Smooth muscle cell (in vitro differentiated cells): ENCODE measurements around the gene TAGLN. TPM values are rescaled to one million over a fixed set of nuclear protein-coding genes. Genes with fewer than 3 reads are reported as not detected.
"Not testable (repeated sequence)": the region's sequence is repeated elsewhere in the genome, so short reads cannot be mapped to it uniquely, and the experiment has no call there.

Experiments
- DNase-seq: peaks from one replicate; lab custom pipeline; 2025; ENCODE audit not compliant: unreplicated experiment; lab: John Stamatoyannopoulos, UW
- H2AFZ ChIP-seq: fragments of 200-600 bp; sonication (generic); 2 replicates; pipeline ENCODE4 v1.6.0; 2016; ENCODE audit warnings: antibody characterized with exemption, low read depth, mild to moderate bottlenecking
- H3F3A ChIP-seq: fragments of 200-600 bp; sonication (generic); 2 replicates; pipeline ENCODE4 v1.6.0; 2017; ENCODE audit warnings: antibody characterized with exemption, low read depth
- H3K27ac ChIP-seq: fragments of 200-600 bp; sonication (generic); 2 replicates; pipeline ENCODE4 v1.5.1; 2016; ENCODE audit warnings: low read depth, mild to moderate bottlenecking
- H3K27me3 ChIP-seq: fragments of 200-600 bp; sonication (generic); 2 replicates; pipeline ENCODE4 v1.6.1; 2016; ENCODE audit warnings: low read depth, mild to moderate bottlenecking
- H3K36me3 ChIP-seq: fragments of 200-600 bp; sonication (generic); 2 replicates; pipeline ENCODE4 v1.5.1; 2016; ENCODE audit warnings: low read depth
- H3K4me1 ChIP-seq: fragments of 200-600 bp; sonication (generic); 2 replicates; pipeline ENCODE4 v1.5.1; 2016; ENCODE audit warnings: low read depth
- H3K4me2 ChIP-seq: fragments of 200-600 bp; sonication (generic); 2 replicates; pipeline ENCODE4 v1.6.0; 2016; ENCODE audit warnings: mild to moderate bottlenecking
- H3K4me3 ChIP-seq: fragments of 200-600 bp; sonication (generic); 2 replicates; pipeline ENCODE4 v1.5.1; 2016; ENCODE audit warnings: mild to moderate bottlenecking
- H3K79me2 ChIP-seq: fragments of 200-600 bp; sonication (generic); 2 replicates; pipeline ENCODE4 v1.6.0; 2016; ENCODE audit warnings: low read depth, mild to moderate bottlenecking
- H3K9ac ChIP-seq: fragments of 200-600 bp; sonication (generic); 2 replicates; pipeline ENCODE4 v1.6.0; 2016; ENCODE audit warnings: low read depth
- H3K9me3 ChIP-seq: fragments of 200-600 bp; sonication (generic); replicated peaks from 2 replicates; pipeline ENCODE4 v1.5.1; 2016; ENCODE audit warnings: low read depth
- H4K20me1 ChIP-seq: fragments of 200-600 bp; sonication (generic); 2 replicates; pipeline ENCODE4 v1.6.0; 2016; ENCODE audit warnings: low read depth
- WGBS: methylation state at CpG from one replicate; pipeline ENCODE4 v1.1.7; 2016; ENCODE audit warnings: low lambda C conversion rate; 5-methylcytosine and 5-hydroxymethylcytosine counted together
- polyA plus RNA-seq: library from polyadenylated mRNA; unstranded; fragments of >200 nt; fragmentation: Nextera tagmentation; extraction: Ambion mirVana; gene quantifications from 2 replicates; pipeline ENCODE4 v1.2.1, GENCODE V29; 2016
- total RNA-seq: library from RNA; depleted of rRNA; stranded (reverse); fragments of >200 nt; gene quantifications from 2 replicates; pipeline ENCODE4 v1.2.3, GENCODE V29; 2014
- TF ChIP-seq, protein P1 (sequence below): fragments of 200-600 bp; sonication (generic); IDR thresholded peaks from 2 replicates; pipeline ENCODE4 v1.5.1; 2017; ENCODE audit warnings: borderline replicate concordance, mild to moderate bottlenecking, antibody characterized with exemption; ENCODE audit not compliant: insufficient read depth, poor library complexity, severe bottlenecking

Gene TAGLN
- total and polyA plus RNA-seq, 2 experiments from 2014 or later = 1,972 to 2,250 TPM

- no peak for DNase-seq
- 98% methylated on average over 22 of the region's 22 CpGs for WGBS
- Histone ChIP-seq H3K9me3 (no peaks in the 10 kb centered on the region), H3K4me2 (no peak overlapping the region), H3K36me3 (no peaks in the 10 kb centered on the region), H4K20me1 (no peaks in the 10 kb centered on the region), H3K79me2 (peaks cover 4% of the 10 kb centered on the region), H3K9ac (no peak overlapping the region), H2AFZ (no peak overlapping the region), H3K27ac (no peak overlapping the region), H3K4me1 (peaks cover 13% of the 10 kb centered on the region), H3F3A (peaks cover 3% of the 10 kb centered on the region), H3K4me3 (no peak overlapping the region), H3K27me3 (no peaks in the 10 kb centered on the region)
- TF ChIP-seq, protein P1, sequence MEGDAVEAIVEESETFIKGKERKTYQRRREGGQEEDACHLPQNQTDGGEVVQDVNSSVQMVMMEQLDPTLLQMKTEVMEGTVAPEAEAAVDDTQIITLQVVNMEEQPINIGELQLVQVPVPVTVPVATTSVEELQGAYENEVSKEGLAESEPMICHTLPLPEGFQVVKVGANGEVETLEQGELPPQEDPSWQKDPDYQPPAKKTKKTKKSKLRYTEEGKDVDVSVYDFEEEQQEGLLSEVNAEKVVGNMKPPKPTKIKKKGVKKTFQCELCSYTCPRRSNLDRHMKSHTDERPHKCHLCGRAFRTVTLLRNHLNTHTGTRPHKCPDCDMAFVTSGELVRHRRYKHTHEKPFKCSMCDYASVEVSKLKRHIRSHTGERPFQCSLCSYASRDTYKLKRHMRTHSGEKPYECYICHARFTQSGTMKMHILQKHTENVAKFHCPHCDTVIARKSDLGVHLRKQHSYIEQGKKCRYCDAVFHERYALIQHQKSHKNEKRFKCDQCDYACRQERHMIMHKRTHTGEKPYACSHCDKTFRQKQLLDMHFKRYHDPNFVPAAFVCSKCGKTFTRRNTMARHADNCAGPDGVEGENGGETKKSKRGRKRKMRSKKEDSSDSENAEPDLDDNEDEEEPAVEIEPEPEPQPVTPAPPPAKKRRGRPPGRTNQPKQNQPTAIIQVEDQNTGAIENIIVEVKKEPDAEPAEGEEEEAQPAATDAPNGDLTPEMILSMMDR = no peak
These were observed 17.3 kb upstream of the TAGLN start for GRCh38 chr11:117181586-117182550.

DNA sequence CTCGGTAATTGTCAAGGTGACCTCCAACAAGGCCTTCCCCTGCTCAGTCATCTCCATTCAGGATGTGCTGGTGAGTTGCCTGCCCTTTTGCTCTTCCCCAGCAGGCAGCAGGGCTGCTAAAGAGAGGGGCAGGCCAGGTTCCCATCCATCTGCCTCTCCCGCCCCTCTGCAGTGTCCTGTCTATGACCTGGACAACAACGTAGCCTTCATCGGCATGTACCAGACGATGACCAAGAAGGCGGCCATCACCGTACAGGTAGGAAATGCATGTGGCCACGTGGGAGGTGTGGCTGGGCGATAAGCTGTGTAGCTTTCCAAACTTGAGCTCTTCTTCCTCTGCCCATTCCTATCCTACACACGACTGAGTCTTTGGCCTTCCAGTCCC, 16.6 kb upstream of the TAGLN start:
- Histone ChIP-seq H4K20me1 (no peaks in the 10 kb centered on the region), H3K27ac (no peak overlapping the region), H3K79me2 (peaks cover 4% of the 10 kb centered on the region), H3K36me3 (no peaks in the 10 kb centered on the region), H3F3A (peaks cover 3% of the 10 kb centered on the region), H2AFZ (no peak overlapping the region), H3K4me1 (peaks cover 13% of the 10 kb centered on the region), H3K9me3 (no peaks in the 10 kb centered on the region), H3K27me3 (no peaks in the 10 kb centered on the region), H3K4me3 (no peak overlapping the region), H3K9ac (no peak overlapping the region), H3K4me2 (no peak overlapping the region)
- 94% methylated on average over 10 of the region's 10 CpGs for WGBS
- TF ChIP-seq, protein P1 = no peak
- DNase-seq = no peak

DNA sequence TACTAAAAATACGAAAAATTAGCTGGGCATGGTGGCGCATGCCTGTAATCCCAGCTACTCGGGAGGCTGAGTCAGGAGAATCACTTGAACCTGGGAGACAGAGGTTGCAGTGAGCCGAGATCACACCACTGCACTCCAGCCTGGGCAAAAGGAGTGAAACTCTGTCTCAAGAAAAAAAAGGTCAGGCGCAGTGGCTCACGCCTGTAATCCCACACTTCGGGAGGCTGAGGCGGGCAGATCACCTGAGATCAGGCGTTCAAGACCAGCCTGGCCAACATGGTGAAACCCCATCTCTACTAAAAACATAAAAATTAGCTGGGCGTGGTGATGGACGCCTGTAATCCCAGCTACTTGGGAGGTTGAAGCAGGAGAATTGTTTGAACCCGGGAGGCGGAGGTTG, 16.0 kb upstream of the TAGLN start:
- not testable (repeated sequence) for DNase-seq, H3K4me2 ChIP-seq, H2AFZ ChIP-seq, H3K36me3 ChIP-seq, H3K4me3 ChIP-seq, H3K9ac ChIP-seq, H3F3A ChIP-seq, H3K27ac ChIP-seq, H3K79me2 ChIP-seq, H3K9me3 ChIP-seq, H3K27me3 ChIP-seq, H4K20me1 ChIP-seq
- WGBS = 98% methylated on average over 13 of the region's 13 CpGs
- H3K4me1 ChIP-seq = peaks cover 10% of the 10 kb centered on the region

DNA sequence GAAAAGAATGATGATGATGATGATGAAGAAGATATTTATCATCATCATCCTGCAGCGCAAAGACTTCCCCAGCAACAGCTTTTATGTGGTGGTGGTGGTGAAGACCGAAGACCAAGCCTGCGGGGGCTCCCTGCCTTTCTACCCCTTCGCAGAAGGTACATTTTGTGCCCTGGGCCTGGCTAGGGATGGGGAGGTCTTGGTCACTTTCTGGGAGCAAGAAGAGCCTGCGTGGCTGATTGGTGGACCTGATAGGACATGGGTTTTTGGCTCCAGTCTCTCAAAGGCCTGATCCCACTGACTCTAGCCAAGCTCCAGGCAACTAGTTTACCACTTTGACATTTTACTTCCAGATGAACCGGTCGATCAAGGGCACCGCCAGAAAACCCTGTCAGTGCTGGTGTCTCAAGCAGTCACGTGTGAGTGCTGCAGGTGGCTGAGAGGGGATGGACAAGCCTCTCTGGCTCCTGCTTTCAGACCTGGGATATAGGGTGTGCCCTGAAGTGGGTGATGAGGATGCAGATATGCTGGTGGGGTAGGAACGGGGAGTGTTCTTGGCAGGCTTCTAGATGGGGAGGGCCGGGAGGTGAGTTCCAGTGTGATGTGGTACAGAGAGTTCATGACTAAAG, 15.3 kb upstream of the TAGLN start:
- Histone ChIP-seq H2AFZ (no peak overlapping the region), H4K20me1 (no peaks in the 10 kb centered on the region), H3K4me3 (no peak overlapping the region), H3K9ac (no peak overlapping the region), H3K9me3 (no peaks in the 10 kb centered on the region), H3K36me3 (no peaks in the 10 kb centered on the region), H3K27ac (no peak overlapping the region), H3K4me2 (no peak overlapping the region), H3K79me2 (peaks cover 4% of the 10 kb centered on the region), H3K4me1 (peaks cover 8% of the 10 kb centered on the region), H3K27me3 (no peaks in the 10 kb centered on the region), H3F3A (no peaks in the 10 kb centered on the region)
- DNase-seq = no peak
- 89% methylated on average over 11 of the region's 11 CpGs for WGBS
- TF ChIP-seq, protein P1 = no peak
